T1000 (cell line): Measurements from ENCODE around the gene LPA.

Experiments used
- DNase-seq: peaks from one replicate; lab custom pipeline; 2025; ENCODE audit warnings: mixed read lengths; lab: John Stamatoyannopoulos, UW

The LPA gene

GRCh38 chr6:160520043-160520904 is 143.8 kb downstream of the LPA start:
- peak; percentile 62 for DNase-seq

GRCh38 chr6:160519603-160520042 is 144.5 kb downstream of the LPA start:
- no peak for DNase-seq

DNA sequence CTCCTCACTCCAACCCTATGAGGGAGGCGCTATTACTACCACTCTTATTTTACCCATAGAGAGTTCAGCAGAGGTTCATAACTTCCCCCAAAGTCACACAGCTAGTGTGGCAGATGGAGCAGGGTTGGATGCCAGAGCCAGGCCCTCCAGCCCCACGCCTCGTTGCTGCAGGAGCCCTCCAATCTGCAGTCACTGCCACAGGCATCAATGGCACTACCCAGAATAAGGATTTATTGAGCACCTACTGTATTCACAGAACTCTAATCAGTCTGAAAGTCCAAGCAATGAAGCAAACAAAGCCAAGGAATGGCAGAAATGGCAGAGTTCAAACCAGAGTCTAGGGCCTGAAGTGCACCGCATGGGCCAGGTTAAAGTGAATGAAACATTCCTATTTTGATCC is 144.9 kb downstream of the LPA start:
- DNase-seq, result no peak

- DNase-seq, result no peak
Observed at GRCh38 chr6:160513836-160514235, 150.2 kb downstream of the LPA start.

DNA sequence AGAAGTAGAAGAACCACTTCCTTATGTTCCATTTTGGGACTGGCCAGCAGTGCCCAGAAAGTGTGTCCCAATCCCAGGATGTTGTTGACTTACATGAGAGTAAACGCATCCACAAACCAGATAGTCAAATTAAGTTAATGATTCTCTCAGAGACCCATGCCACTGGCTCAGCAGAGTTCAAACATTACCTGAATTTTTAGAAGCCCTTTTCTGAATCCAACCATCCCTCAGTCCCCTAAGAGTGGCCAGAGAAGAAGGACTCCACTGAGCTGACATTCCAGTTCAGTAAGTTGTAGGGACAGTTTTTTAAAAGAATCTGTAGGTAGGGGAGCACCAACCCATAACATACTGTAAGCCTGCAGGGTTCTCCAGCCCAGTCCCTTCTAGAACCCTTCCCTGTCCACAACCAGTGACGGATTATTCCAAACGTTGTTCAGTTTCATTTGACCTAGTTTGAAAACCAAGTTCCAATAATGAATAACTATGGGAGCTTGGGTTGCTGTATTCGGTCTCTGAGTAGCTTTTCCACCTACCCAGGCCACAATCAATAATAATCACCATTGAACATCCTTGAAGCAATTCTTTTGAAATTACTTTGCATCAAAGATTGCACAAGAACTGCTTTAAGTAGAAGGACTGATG is 153.0 kb downstream of the LPA start:
- DNase-seq, result no peak

DNA sequence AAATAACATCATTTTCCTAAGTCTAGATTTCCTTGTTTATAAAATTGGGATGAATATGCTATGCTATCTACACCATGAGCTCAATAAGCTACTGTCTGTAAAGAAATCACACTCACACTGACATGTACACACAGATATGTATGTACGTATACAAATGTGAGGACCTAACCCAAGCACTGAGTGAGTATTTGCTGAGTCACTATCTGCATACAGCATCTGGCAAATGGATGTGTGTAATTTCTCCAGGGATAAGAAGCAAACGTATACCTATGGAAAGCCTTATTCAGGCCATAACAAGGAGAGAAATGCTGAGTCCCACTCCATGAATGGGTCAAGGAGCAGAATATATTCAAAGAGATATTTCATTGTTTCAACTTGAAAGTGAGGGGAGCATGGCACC is 153.9 kb downstream of the LPA start:
- DNase-seq, result no peak

- no peak for DNase-seq
Observed at GRCh38 chr6:160509610-160510009, 154.5 kb downstream of the LPA start.

- no peak for DNase-seq
Observed at GRCh38 chr6:160508599-160508998, 155.5 kb downstream of the LPA start.

DNA sequence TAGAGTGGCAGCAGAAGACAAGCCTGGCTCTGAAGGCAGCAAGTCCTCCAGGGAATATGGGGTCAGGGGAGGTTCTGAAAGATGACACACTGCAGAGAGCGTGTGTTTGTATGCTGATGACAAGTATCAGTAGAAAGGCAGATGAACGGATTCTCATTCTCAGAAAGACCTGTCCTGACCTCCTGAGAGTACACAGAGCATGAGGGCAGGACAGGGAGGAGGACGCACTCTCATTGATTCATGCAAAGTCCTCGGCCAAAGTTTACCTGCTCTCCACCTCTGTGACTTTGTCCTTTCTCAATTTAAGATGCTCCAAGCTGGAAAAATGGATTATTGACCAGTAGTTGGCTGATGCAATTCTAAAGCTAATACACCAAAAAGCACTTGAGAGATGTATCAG is 156.7 kb downstream of the LPA start:
- DNase-seq, result no peak

GRCh38 chr6:160505970-160506369 is 158.1 kb downstream of the LPA start:
- no peak for DNase-seq

DNA sequence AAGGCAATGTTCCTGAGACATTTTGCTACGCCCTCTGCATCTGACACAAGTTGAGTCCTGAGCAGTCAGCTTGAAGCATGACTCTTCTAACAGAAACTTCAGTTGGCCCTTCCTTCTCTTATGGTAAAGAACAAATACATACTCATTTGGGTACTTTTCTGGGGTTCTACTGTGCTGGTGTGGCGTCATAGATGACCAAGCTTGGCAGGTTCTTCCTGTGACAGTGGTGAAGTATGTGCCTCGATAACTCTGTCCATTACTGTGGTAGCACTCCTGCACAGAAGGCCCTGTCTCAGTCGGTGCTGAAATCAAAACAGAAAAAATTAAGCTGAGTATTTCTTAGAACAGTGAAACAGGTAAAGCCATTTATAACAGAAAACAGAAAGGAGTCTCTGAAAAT is 163.4 kb downstream of the LPA start:
- DNase-seq, result no peak

DNA sequence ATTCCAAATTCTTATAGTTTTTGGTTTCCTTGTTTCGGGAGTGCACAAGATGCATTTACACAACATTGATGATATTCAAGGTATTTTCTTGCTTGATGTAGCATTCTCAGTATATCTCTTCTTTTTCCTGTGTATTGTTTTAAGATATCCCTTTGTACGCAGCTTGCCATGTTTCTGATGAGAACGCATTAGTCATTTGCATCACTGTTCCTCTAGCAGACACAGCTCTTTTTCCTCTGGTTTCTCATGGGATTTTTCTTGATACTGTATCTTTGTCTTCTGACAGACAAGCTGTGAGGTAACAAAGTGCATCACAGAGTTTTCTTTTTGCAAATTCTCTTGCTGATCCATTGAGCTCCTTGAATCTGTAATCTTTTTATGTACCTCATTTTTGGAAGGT is 169.5 kb downstream of the LPA start:
- DNase-seq, result no peak

- DNase-seq, result no peak
Observed at GRCh38 chr6:160489091-160489490, 175.0 kb downstream of the LPA start.

GRCh38 chr6:160487116-160487515 is 177.0 kb downstream of the LPA start:
- no peak for DNase-seq
